ENCODE results near the gene SLC39A11. TPM values are rescaled to one million over a fixed set of nuclear protein-coding genes. Genes with fewer than 3 reads are reported as not detected.

SLC39A11 gene
- polyA plus RNA-seq, 1 donor from 2014 or later: 8.0 TPM

GRCh38 chr17:73045724-73046123 lies 46.8 kb downstream of the SLC39A11 start:
- H3K9ac ChIP-seq (ENCODE audit: low read length): no peak overlapping the region
- TF ChIP-seq MXI1 (conservative IDR thresholded peaks at IDR 0.05; ENCODE audit: poor library complexity, severe bottlenecking) (no peak), CTCF (IDR thresholded peaks at IDR 0.05; ENCODE audit: poor library complexity, severe bottlenecking) (no peak), EZH2 (IDR thresholded peaks at IDR 0.05; ENCODE audit: borderline replicate concordance, insufficient read depth, low read length, poor library complexity, severe bottlenecking) (no peak), RAD21 (conservative IDR thresholded peaks at IDR 0.05) (no peak), SMC3 (conservative IDR thresholded peaks at IDR 0.05; ENCODE audit: poor library complexity) (no peak), TAF1 (IDR thresholded peaks at IDR 0.05; ENCODE audit: low read depth) (no peak), EP300 (conservative IDR thresholded peaks at IDR 0.05; ENCODE audit: poor library complexity, severe bottlenecking) (no peak), POLR2AphosphoS5 (IDR thresholded peaks at IDR 0.05) (no peak)
- TF ChIP-seq, protein P1, sequence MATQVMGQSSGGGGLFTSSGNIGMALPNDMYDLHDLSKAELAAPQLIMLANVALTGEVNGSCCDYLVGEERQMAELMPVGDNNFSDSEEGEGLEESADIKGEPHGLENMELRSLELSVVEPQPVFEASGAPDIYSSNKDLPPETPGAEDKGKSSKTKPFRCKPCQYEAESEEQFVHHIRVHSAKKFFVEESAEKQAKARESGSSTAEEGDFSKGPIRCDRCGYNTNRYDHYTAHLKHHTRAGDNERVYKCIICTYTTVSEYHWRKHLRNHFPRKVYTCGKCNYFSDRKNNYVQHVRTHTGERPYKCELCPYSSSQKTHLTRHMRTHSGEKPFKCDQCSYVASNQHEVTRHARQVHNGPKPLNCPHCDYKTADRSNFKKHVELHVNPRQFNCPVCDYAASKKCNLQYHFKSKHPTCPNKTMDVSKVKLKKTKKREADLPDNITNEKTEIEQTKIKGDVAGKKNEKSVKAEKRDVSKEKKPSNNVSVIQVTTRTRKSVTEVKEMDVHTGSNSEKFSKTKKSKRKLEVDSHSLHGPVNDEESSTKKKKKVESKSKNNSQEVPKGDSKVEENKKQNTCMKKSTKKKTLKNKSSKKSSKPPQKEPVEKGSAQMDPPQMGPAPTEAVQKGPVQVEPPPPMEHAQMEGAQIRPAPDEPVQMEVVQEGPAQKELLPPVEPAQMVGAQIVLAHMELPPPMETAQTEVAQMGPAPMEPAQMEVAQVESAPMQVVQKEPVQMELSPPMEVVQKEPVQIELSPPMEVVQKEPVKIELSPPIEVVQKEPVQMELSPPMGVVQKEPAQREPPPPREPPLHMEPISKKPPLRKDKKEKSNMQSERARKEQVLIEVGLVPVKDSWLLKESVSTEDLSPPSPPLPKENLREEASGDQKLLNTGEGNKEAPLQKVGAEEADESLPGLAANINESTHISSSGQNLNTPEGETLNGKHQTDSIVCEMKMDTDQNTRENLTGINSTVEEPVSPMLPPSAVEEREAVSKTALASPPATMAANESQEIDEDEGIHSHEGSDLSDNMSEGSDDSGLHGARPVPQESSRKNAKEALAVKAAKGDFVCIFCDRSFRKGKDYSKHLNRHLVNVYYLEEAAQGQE (IDR thresholded peaks at IDR 0.05; ENCODE audit: borderline replicate concordance): no peak
- no peak overlapping the region for H3K27ac ChIP-seq (ENCODE audit: low read length)
- no peaks in the 10 kb centered on the region for H3K9me2 ChIP-seq (ENCODE audit: insufficient read depth, low read length)
- H3K4me3 ChIP-seq (ENCODE audit: low read length): no peak overlapping the region
- no peaks in the 10 kb centered on the region for H4K20me1 ChIP-seq (ENCODE audit: insufficient read depth)
- no peaks in the 10 kb centered on the region for H3K79me2 ChIP-seq (replicated peaks; ENCODE audit: insufficient read depth, low read length)
- no peaks in the 10 kb centered on the region for H3K27me3 ChIP-seq (ENCODE audit: insufficient read depth, low read depth, low read length)
- H2AFZ ChIP-seq (ENCODE audit: low read depth, low read length): no peak overlapping the region
- H3K4me2 ChIP-seq (ENCODE audit: low read length): no peak overlapping the region
- no peaks in the 10 kb centered on the region for H3K36me3 ChIP-seq (ENCODE audit: insufficient read depth, low read length)
- no peaks in the 10 kb centered on the region for H3K9me3 ChIP-seq (ENCODE audit: low read length)
- H3F3A ChIP-seq (ENCODE audit: insufficient read depth, low read length, poor library complexity, severe bottlenecking): no peaks in the 10 kb centered on the region

DNA sequence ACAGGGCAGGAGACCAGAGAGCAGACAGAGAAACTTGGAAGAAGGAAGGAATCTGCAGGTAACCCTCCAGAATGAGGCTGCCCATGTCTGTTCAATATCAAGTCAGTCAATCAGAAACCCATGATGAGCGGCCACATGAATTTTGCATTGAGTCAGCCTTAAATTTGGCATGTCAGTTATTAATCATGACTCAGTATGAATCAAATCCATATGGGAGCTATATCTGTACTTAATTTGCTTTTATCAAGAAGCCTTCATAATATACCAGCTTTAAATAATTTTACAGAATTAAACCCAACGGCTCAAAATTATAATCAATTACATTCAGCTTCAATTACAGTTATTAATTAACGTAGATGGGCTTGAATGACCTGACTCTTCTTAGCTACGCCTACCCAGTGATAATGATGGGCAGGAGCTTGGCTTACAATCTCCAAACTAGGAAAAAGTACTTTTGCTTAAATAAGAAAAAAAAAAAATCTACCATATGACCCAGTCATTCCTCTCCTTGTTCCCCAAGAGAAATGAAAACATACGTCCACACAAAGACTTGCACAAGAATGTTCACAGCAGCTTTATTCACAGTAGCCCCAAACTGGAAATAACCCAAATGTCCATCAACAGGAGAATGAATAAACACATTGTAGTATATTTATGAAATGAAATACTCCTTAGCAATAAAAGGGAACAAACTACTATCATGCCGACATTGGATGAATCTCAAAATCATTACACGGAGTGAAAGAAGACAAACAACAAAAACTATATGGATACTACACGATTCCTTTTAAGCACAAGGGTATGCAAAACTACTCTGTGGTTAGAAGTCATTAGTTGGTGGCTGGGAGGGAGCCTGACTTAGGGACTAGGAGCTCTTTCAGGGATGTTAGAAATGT lies 48.6 kb downstream of the SLC39A11 start:
- no peak for TF ChIP-seq EZH2 (IDR thresholded peaks at IDR 0.05; ENCODE audit: borderline replicate concordance, insufficient read depth, low read length, poor library complexity, severe bottlenecking)
- TF ChIP-seq RAD21 (conservative IDR thresholded peaks at IDR 0.05): no peak
- no peak for TF ChIP-seq CTCF (IDR thresholded peaks at IDR 0.05; ENCODE audit: poor library complexity, severe bottlenecking)
- TF ChIP-seq, protein P1 (IDR thresholded peaks at IDR 0.05; ENCODE audit: borderline replicate concordance): no peak
- no peak for TF ChIP-seq SMC3 (conservative IDR thresholded peaks at IDR 0.05; ENCODE audit: poor library complexity)
- no peak for TF ChIP-seq EP300 (conservative IDR thresholded peaks at IDR 0.05; ENCODE audit: poor library complexity, severe bottlenecking)
- no peak for TF ChIP-seq POLR2AphosphoS5 (IDR thresholded peaks at IDR 0.05)
- no peak for TF ChIP-seq MXI1 (conservative IDR thresholded peaks at IDR 0.05; ENCODE audit: poor library complexity, severe bottlenecking)
- TF ChIP-seq TAF1 (IDR thresholded peaks at IDR 0.05; ENCODE audit: low read depth): no peak
- Histone ChIP-seq H3K79me2 (replicated peaks; ENCODE audit: insufficient read depth, low read length) (no peaks in the 10 kb centered on the region), H3K36me3 (ENCODE audit: insufficient read depth, low read length) (no peaks in the 10 kb centered on the region), H3F3A (ENCODE audit: insufficient read depth, low read length, poor library complexity, severe bottlenecking) (no peaks in the 10 kb centered on the region), H3K9ac (ENCODE audit: low read length) (no peak overlapping the region), H3K4me3 (ENCODE audit: low read length) (no peak overlapping the region), H2AFZ (ENCODE audit: low read depth, low read length) (no peak overlapping the region), H3K9me2 (ENCODE audit: insufficient read depth, low read length) (no peaks in the 10 kb centered on the region), H3K4me2 (ENCODE audit: low read length) (no peak overlapping the region), H3K27ac (ENCODE audit: low read length) (no peak overlapping the region), H3K27me3 (ENCODE audit: insufficient read depth, low read depth, low read length) (no peaks in the 10 kb centered on the region), H3K9me3 (ENCODE audit: low read length) (no peaks in the 10 kb centered on the region), H4K20me1 (ENCODE audit: insufficient read depth) (no peaks in the 10 kb centered on the region)
